Measurements from ENCODE around the gene PSMD2. TPM values are rescaled to one million over a fixed set of nuclear protein-coding genes. Genes with fewer than 3 reads are reported as not detected.
A peak's percentile ranks its signal among the peaks of the same experiment; 100 is the strongest.

Gene PSMD2
- total RNA-seq, 1 experiment from 2014 or later: 645 TPM

GRCh38 chr3:184335661-184336546 is 36.9 kb downstream of the PSMD2 start:
- H3K4me1 ChIP-seq (ENCODE audit: insufficient read depth, low read length, poor library complexity, severe bottlenecking): peaks cover 30% of the 10 kb centered on the region
- ChIA-PET POLR2A (ENCODE audit: low non-redundant PET) (no interaction called here), CTCF (no interaction called here)
- no peaks in the 10 kb centered on the region for H3K9me3 ChIP-seq (ENCODE audit: low read depth, low read length, poor library complexity, severe bottlenecking)
- BruUV-seq (replicated peaks): no TSS peak
- peak overlapping the region; percentile 90 for H3K4me3 ChIP-seq (ENCODE audit: low read depth, low read length, poor library complexity, severe bottlenecking)
- peak overlapping the region; percentile 95 for H3K27ac ChIP-seq (ENCODE audit: low read depth, low read length, poor library complexity, severe bottlenecking)
- TF ChIP-seq CTCF (conservative IDR thresholded peaks at IDR 0.05; ENCODE audit: low read depth, low read length) (0 out of 2 replicates have a peak, but pooled peaks have one; percentile 8), EZH2 (IDR thresholded peaks at IDR 0.05; ENCODE audit: borderline replicate concordance, low read depth, low read length, poor library complexity, severe bottlenecking) (no peak)
- intact Hi-C loops (cut with micrococcal nuclease; ENCODE audit: unreplicated experiment): no loop called here
- no peaks in the 10 kb centered on the region for H3K27me3 ChIP-seq (replicated peaks; ENCODE audit: insufficient read depth, low read depth, low read length, poor library complexity)
- peak; percentile 84 for DNase-seq (ENCODE audit: low spot score)
- H3K36me3 ChIP-seq (ENCODE audit: insufficient read depth, low read length, poor library complexity, severe bottlenecking): peaks cover 43% of the 10 kb centered on the region

- DNase-seq (ENCODE audit: low spot score): peak; percentile 59
- peaks cover 30% of the 10 kb centered on the region for H3K4me1 ChIP-seq (ENCODE audit: insufficient read depth, low read length, poor library complexity, severe bottlenecking)
- intact Hi-C loops (cut with micrococcal nuclease; ENCODE audit: unreplicated experiment): no loop called here
- BruUV-seq (replicated peaks): no TSS peak
- CTCF ChIA-PET: no interaction called here
- no peak for TF ChIP-seq CTCF (conservative IDR thresholded peaks at IDR 0.05; ENCODE audit: low read depth, low read length)
- TF ChIP-seq EZH2 (IDR thresholded peaks at IDR 0.05; ENCODE audit: borderline replicate concordance, low read depth, low read length, poor library complexity, severe bottlenecking): no peak
- POLR2A ChIA-PET (ENCODE audit: low non-redundant PET): no interaction called here
- H3K27ac ChIP-seq (ENCODE audit: low read depth, low read length, poor library complexity, severe bottlenecking): peak overlapping the region; percentile 95
- peak overlapping the region; percentile 90 for H3K4me3 ChIP-seq (ENCODE audit: low read depth, low read length, poor library complexity, severe bottlenecking)
- no peaks in the 10 kb centered on the region for H3K27me3 ChIP-seq (replicated peaks; ENCODE audit: insufficient read depth, low read depth, low read length, poor library complexity)
- H3K9me3 ChIP-seq (ENCODE audit: low read depth, low read length, poor library complexity, severe bottlenecking): no peaks in the 10 kb centered on the region
- peaks cover 34% of the 10 kb centered on the region for H3K36me3 ChIP-seq (ENCODE audit: insufficient read depth, low read length, poor library complexity, severe bottlenecking)
Observed at GRCh38 chr3:184336547-184337398, 37.7 kb downstream of the PSMD2 start.

- POLR2A ChIA-PET (ENCODE audit: low non-redundant PET): no interaction called here
- peaks cover 30% of the 10 kb centered on the region for H3K4me1 ChIP-seq (ENCODE audit: insufficient read depth, low read length, poor library complexity, severe bottlenecking)
- no peaks in the 10 kb centered on the region for H3K9me3 ChIP-seq (ENCODE audit: low read depth, low read length, poor library complexity, severe bottlenecking)
- DNase-seq (ENCODE audit: low spot score): no peak
- intact Hi-C loops (cut with micrococcal nuclease; ENCODE audit: unreplicated experiment): no loop called here
- H3K27ac ChIP-seq (ENCODE audit: low read depth, low read length, poor library complexity, severe bottlenecking): peak within 1 kb of the TSS; percentile 95
- H3K4me3 ChIP-seq (ENCODE audit: low read depth, low read length, poor library complexity, severe bottlenecking): peak within 1 kb of the TSS; percentile 90
- CTCF ChIA-PET: no interaction called here
- BruUV-seq (replicated peaks): no TSS peak
- no peaks in the 10 kb centered on the region for H3K27me3 ChIP-seq (replicated peaks; ENCODE audit: insufficient read depth, low read depth, low read length, poor library complexity)
- peaks cover 29% of the 10 kb centered on the region for H3K36me3 ChIP-seq (ENCODE audit: insufficient read depth, low read length, poor library complexity, severe bottlenecking)
- TF ChIP-seq EZH2 (IDR thresholded peaks at IDR 0.05; ENCODE audit: borderline replicate concordance, low read depth, low read length, poor library complexity, severe bottlenecking) (no peak), CTCF (conservative IDR thresholded peaks at IDR 0.05; ENCODE audit: low read depth, low read length) (no peak)
Observed at GRCh38 chr3:184337399-184337714, 38.3 kb downstream of the PSMD2 start, which contains the start of gene FAM131A. FAM131A (plus strand) TSS chr3:184337600; CDS start chr3:184337631, 31 bp downstream.
